Stimulated activated CD4-positive, alpha-beta T cell treated with anti-CD3 and anti-CD28 coated beads, Interleukin-4, amount 100 ng/mL, for 24 hours (primary cell): ENCODE results near the gene DCTN4.
"Not testable (repeated sequence)": the region's sequence is repeated elsewhere in the genome, so short reads cannot be mapped to it uniquely, and the experiment has no call there.

Source experiments
- DNase-seq: peaks from one replicate; pipeline ENCODE4 v3.0.0-alpha.2; 2020

Gene DCTN4

GRCh38 chr5:150758531-150759333 is at the start of gene DCTN4:
Gene DCTN4 (minus strand): TSS chr5:150759017. CDS start chr5:150758993, 24 bp downstream.
- DNase-seq, result peak; percentile 95

- DNase-seq, result no peak
These were observed 45.6 kb upstream of the DCTN4 start for GRCh38 chr5:150804388-150804787.

GRCh38 chr5:150801117-150801927 is 42.5 kb upstream of the DCTN4 start:
- no peak for DNase-seq

GRCh38 chr5:150797384-150797783 is 38.6 kb upstream of the DCTN4 start:
- no peak for DNase-seq

- no peak for DNase-seq
These were observed 36.1 kb upstream of the DCTN4 start for GRCh38 chr5:150794927-150795326.

- not testable (repeated sequence) for DNase-seq
These were observed 34.6 kb upstream of the DCTN4 start for GRCh38 chr5:150793423-150793888.

- DNase-seq, result no peak
These were observed 32.7 kb upstream of the DCTN4 start for GRCh38 chr5:150791536-150791935.

- DNase-seq, result peak; percentile 86
These were observed 31.3 kb upstream of the DCTN4 start for GRCh38 chr5:150789943-150790611.

- no peak for DNase-seq
These were observed 30.6 kb upstream of the DCTN4 start for GRCh38 chr5:150789450-150789849.

- DNase-seq, result no peak
These were observed 30.2 kb upstream of the DCTN4 start for GRCh38 chr5:150788977-150789376.

GRCh38 chr5:150787656-150788055 is 28.8 kb upstream of the DCTN4 start:
- DNase-seq, result no peak

- DNase-seq, result no peak
These were observed 28.1 kb upstream of the DCTN4 start for GRCh38 chr5:150786876-150787275.

GRCh38 chr5:150785950-150786349 is 27.1 kb upstream of the DCTN4 start:
- no peak for DNase-seq

- DNase-seq, result peak; percentile 72
These were observed 24.7 kb upstream of the DCTN4 start for GRCh38 chr5:150783422-150783928.

- DNase-seq, result no peak
These were observed 24.0 kb upstream of the DCTN4 start for GRCh38 chr5:150782850-150783249.

- DNase-seq, result no peak
These were observed 23.1 kb upstream of the DCTN4 start for GRCh38 chr5:150781706-150782614.

- DNase-seq, result no peak
These were observed 22.0 kb upstream of the DCTN4 start for GRCh38 chr5:150780816-150781221.

- DNase-seq, result no peak
These were observed 21.4 kb upstream of the DCTN4 start for GRCh38 chr5:150780187-150780692.

- DNase-seq, result no peak
These were observed 20.8 kb upstream of the DCTN4 start for GRCh38 chr5:150779397-150780186.

- peak; percentile 75 for DNase-seq
These were observed 19.9 kb upstream of the DCTN4 start, which contains the start of gene SMIM3 for GRCh38 chr5:150778517-150779396. Gene SMIM3 (plus strand): TSS chr5:150778757. CDS start chr5:150795441, 16,684 bp downstream.
